H9 (cell line): ENCODE measurements around the gene DLX1. TPM values are rescaled to one million over a fixed set of nuclear protein-coding genes. Genes with fewer than 3 reads are reported as not detected.

ENCODE experiments used
- DNase-seq: peaks from one replicate; pipeline ENCODE4 v3.0.0-alpha.2; 2017
- H2AFZ ChIP-seq: one replicate; pipeline ENCODE4 v1.6.1; 2013; ENCODE audit warnings: mild to moderate bottlenecking, low read length, control low read depth, moderate library complexity
- H2AK5ac ChIP-seq: 2 replicates; pipeline ENCODE4 v1.6.1; 2013; ENCODE audit warnings: low read length, control low read depth, mixed read lengths; ENCODE audit not compliant: insufficient read length
- H2BK120ac ChIP-seq: one replicate; pipeline ENCODE4 v1.6.1; 2013; ENCODE audit warnings: low read depth, mild to moderate bottlenecking, low read length, control low read depth, inconsistent platforms; ENCODE audit not compliant: poor library complexity, severe bottlenecking
- H2BK12ac ChIP-seq: 2 replicates; pipeline ENCODE4 v1.6.1; 2013; ENCODE audit warnings: low read length, control low read depth, mixed read lengths, low read depth; ENCODE audit not compliant: insufficient read length
- H2BK15ac ChIP-seq: 2 replicates; pipeline ENCODE4 v1.6.1; 2013; ENCODE audit warnings: low read depth, low read length, control low read depth
- H2BK20ac ChIP-seq: one replicate; pipeline ENCODE4 v1.6.1; 2013; ENCODE audit warnings: low read depth, mild to moderate bottlenecking, low read length, control low read depth, inconsistent platforms; ENCODE audit not compliant: poor library complexity, severe bottlenecking
- H2BK5ac ChIP-seq: 2 replicates; pipeline ENCODE4 v1.6.1; 2013; ENCODE audit warnings: low read length, control low read depth, mixed read lengths; ENCODE audit not compliant: insufficient read length
- H3K14ac ChIP-seq: 2 replicates; pipeline ENCODE4 v1.6.1; 2013; ENCODE audit warnings: low read length, control low read depth; ENCODE audit not compliant: insufficient read depth
- H3K18ac ChIP-seq: 2 replicates; pipeline ENCODE4 v1.6.1; 2013; ENCODE audit warnings: low read depth, mild to moderate bottlenecking, mixed read lengths, low read length, control low read depth; ENCODE audit not compliant: insufficient read length
- H3K23ac ChIP-seq: 2 replicates; pipeline ENCODE4 v1.6.1; 2013; ENCODE audit warnings: low read length, control low read depth, mixed read lengths, low read depth; ENCODE audit not compliant: insufficient read length
- H3K23me2 ChIP-seq: 2 replicates; pipeline ENCODE4 v1.6.1; 2013; ENCODE audit warnings: low read depth, mild to moderate bottlenecking, mixed read lengths, low read length, control low read depth; ENCODE audit not compliant: insufficient read length, poor library complexity, severe bottlenecking
- H3K27ac ChIP-seq: 2 replicates; pipeline ENCODE4 v1.5.1; 2013; ENCODE audit warnings: low read length, control low read depth, mixed read lengths, low read depth; ENCODE audit not compliant: insufficient read length
- H3K27me3 ChIP-seq: 2 replicates; pipeline ENCODE4 v1.6.1; 2013; ENCODE audit warnings: low read length, control low read depth, inconsistent platforms; ENCODE audit not compliant: insufficient read depth
- H3K4ac ChIP-seq: 2 replicates; pipeline ENCODE4 v1.6.1; 2013; ENCODE audit warnings: low read depth, mild to moderate bottlenecking, control low read depth, inconsistent platforms, low read length, moderate library complexity
- H3K4me1 ChIP-seq: 2 replicates; pipeline ENCODE4 v1.6.1; 2013; ENCODE audit warnings: low read length, control low read depth, inconsistent platforms; ENCODE audit not compliant: insufficient read depth
- H3K4me2 ChIP-seq: 2 replicates; pipeline ENCODE4 v1.6.1; 2013; ENCODE audit warnings: low read length, control low read depth, mixed read lengths; ENCODE audit not compliant: insufficient read length, insufficient read depth
- H3K56ac ChIP-seq: 2 replicates; pipeline ENCODE4 v1.6.1; 2013; ENCODE audit warnings: low read depth, mild to moderate bottlenecking, mixed read lengths, low read length, control low read depth; ENCODE audit not compliant: insufficient read length
- H3K79me1 ChIP-seq: 2 replicates; pipeline ENCODE4 v1.6.1; 2013; ENCODE audit warnings: low read depth, mild to moderate bottlenecking, moderate library complexity, low read length, control low read depth, inconsistent platforms; ENCODE audit not compliant: insufficient read depth, poor library complexity, severe bottlenecking
- H3K79me2 ChIP-seq: 2 replicates; pipeline ENCODE4 v1.6.1; 2013; ENCODE audit warnings: low read length, control low read depth, inconsistent platforms; ENCODE audit not compliant: insufficient read depth
- H3K9ac ChIP-seq: 2 replicates; pipeline ENCODE4 v1.6.1; 2013; ENCODE audit warnings: low read length, control low read depth, mixed read lengths; ENCODE audit not compliant: insufficient read length; ENCODE audit errors: extremely low read depth
- H3K9me3 ChIP-seq: one replicate; pipeline ENCODE4 v1.6.1; 2013; ENCODE audit warnings: low read depth, low read length, inconsistent platforms; ENCODE audit not compliant: control insufficient read depth
- H3T11ph ChIP-seq: one replicate; pipeline ENCODE4 v1.6.1; 2013; ENCODE audit warnings: mild to moderate bottlenecking, low read length, control low read depth, inconsistent platforms
- H4K20me1 ChIP-seq: one replicate; pipeline ENCODE4 v1.6.1; 2013; ENCODE audit not compliant: control insufficient read depth, insufficient read length, insufficient read depth
- H4K5ac ChIP-seq: 2 replicates; pipeline ENCODE4 v1.6.1; 2013; ENCODE audit warnings: low read depth, mild to moderate bottlenecking, mixed read lengths, low read length, control low read depth; ENCODE audit not compliant: insufficient read length
- H4K8ac ChIP-seq: replicated peaks from 2 replicates; pipeline ENCODE4 v1.6.1; 2013; ENCODE audit warnings: low read length, control low read depth, mixed read lengths, low read depth; ENCODE audit not compliant: insufficient read length
- H4K91ac ChIP-seq: 2 replicates; pipeline ENCODE4 v1.6.1; 2013; ENCODE audit warnings: low read depth, mild to moderate bottlenecking, moderate library complexity, mixed read lengths, low read length, control low read depth; ENCODE audit not compliant: insufficient read length
- H3K27ac Mint-ChIP-seq, 3 experiments: 2 replicates in 2 of 3; 3 replicates in 1 of 3; pipeline ENCODE4 v1.8.0; 2020 to 2021; ENCODE audit warnings: mixed read lengths in 3 of 3, mild to moderate bottlenecking in 1 of 3, moderate library complexity in 1 of 3
- H3K27me3 Mint-ChIP-seq: 2 replicates; pipeline ENCODE4 v1.8.0; 2021; ENCODE audit warnings: low read depth, mild to moderate bottlenecking, moderate library complexity, mixed read lengths
- H3K36me3 Mint-ChIP-seq, 3 experiments: 2 replicates in 2 of 3; 3 replicates in 1 of 3; pipeline ENCODE4 v1.8.0; 2020 to 2021; ENCODE audit warnings: low read depth in 3 of 3, mixed read lengths in 3 of 3; ENCODE audit not compliant: insufficient read depth in 1 of 3
- H3K4me1 Mint-ChIP-seq, 2 experiments: 2 replicates each; pipeline ENCODE4 v1.8.0; 2020; ENCODE audit warnings: mixed read lengths in 2 of 2
- H3K4me3 Mint-ChIP-seq, 2 experiments: 2 replicates in 1 of 2; 3 replicates in 1 of 2; pipeline ENCODE4 v1.8.0; 2020 to 2021; ENCODE audit warnings: mild to moderate bottlenecking in 2 of 2, mixed read lengths in 2 of 2, moderate library complexity in 1 of 2
- H3K9me3 Mint-ChIP-seq, 2 experiments: 2 replicates in 1 of 2; 3 replicates in 1 of 2; pipeline ENCODE4 v1.8.0; 2020; ENCODE audit warnings: mild to moderate bottlenecking in 2 of 2, mixed read lengths in 2 of 2, moderate library complexity in 1 of 2
- WGBS: extraction: QIAGEN DNeasy Blood & Tissue Kit; methylation state at CpG from one replicate; pipeline ENCODE4 v1.1.7; 2013; ENCODE audit warnings: missing lambda C conversion rate, low lambda C conversion rate, mixed read lengths; ENCODE audit not compliant: insufficient read length; ENCODE audit errors: extremely low coverage; 5-methylcytosine and 5-hydroxymethylcytosine counted together
- total RNA-seq: library from RNA; stranded (reverse); gene quantifications from 2 replicates; pipeline ENCODE4 v1.2.1, GENCODE V29; 2021
- TF ChIP-seq, protein P1 (sequence below): fragments of 200-600 bp; sonication (generic); conservative IDR thresholded peaks from 3 replicates; pipeline ENCODE4 v1.8.0; 2021; ENCODE audit warnings: antibody characterized with exemption, mild to moderate bottlenecking

DLX1 gene
- total RNA-seq, 1 experiment from 2014 or later = not detected

DNA sequence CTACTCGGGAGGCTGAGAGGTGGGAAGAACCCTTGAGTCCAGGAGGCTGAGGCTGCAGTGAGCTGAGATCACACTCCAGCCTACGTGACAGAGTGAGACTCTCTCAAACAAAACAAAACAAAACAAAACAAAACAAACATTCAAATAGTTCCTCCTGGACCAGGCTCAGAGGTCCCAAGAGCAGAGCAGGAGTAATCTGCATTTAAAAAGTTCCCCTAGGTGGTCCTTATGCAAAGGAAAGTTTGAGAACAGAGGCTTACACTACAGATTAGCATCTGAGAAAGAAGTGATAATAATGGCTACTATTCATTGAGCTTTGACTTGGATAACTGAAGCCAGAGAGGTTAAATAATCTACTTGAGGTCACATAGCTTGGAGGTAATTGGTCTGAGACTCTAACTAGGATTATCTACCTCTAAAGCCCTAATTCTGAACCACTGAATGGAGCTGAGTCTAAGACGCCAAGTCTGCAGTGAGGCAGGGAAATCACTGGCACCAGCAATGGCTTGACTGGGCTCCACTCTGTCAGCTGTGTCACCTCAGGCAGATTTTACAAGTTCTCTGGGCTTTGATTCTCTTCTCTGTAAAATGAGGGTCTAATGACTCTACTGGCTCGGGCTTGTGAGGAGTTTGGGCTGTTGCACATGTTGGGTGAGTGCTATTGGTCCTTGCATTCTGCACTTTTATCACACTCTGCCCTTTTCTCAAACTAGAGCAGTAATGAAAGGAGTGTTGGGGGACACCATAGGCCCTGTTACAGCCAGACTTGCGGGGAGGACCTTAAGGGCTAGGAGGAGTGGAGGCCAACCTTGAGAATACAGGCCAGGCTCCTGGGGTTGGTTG is 46.6 kb downstream of the DLX1 start:
- Histone ChIP-seq H2BK20ac (no peak overlapping the region), H2AFZ (no peak overlapping the region), H4K8ac (no peak overlapping the region), H4K5ac (no peak overlapping the region), H3K23ac (no peak overlapping the region), H3K27ac (no peak overlapping the region), H3K18ac (peak overlapping the region; percentile 34), H3K23me2 (no peaks in the 10 kb centered on the region), H4K20me1 (no peaks in the 10 kb centered on the region), H3K79me2 (no peaks in the 10 kb centered on the region), H2BK5ac (no peak overlapping the region), H3K4me1 (peaks cover 4% of the 10 kb centered on the region; the same call in 1 of the 2 replicates), H2AK5ac (no peak overlapping the region), H3K4ac (no peak overlapping the region), H2BK12ac (no peak overlapping the region), H3K56ac (no peak overlapping the region), H3K27me3 (peaks cover 2% of the 10 kb centered on the region; the same call in 1 of the 2 replicates), H3K4me2 (peak overlapping the region; percentile 1), H3K9ac (no peak overlapping the region), H4K91ac (no peak overlapping the region), H3K14ac (no peak overlapping the region), H3T11ph (no peak overlapping the region), H3K79me1 (no peaks in the 10 kb centered on the region), H2BK15ac (no peak overlapping the region), H3K9me3 (no peaks in the 10 kb centered on the region), H2BK120ac (no peak overlapping the region)
- peak overlapping the region in 1 of 2 experiments; percentile 57; a peak in 2 of 5 replicates for H3K4me3 Mint-ChIP-seq
- TF ChIP-seq, protein P1, sequence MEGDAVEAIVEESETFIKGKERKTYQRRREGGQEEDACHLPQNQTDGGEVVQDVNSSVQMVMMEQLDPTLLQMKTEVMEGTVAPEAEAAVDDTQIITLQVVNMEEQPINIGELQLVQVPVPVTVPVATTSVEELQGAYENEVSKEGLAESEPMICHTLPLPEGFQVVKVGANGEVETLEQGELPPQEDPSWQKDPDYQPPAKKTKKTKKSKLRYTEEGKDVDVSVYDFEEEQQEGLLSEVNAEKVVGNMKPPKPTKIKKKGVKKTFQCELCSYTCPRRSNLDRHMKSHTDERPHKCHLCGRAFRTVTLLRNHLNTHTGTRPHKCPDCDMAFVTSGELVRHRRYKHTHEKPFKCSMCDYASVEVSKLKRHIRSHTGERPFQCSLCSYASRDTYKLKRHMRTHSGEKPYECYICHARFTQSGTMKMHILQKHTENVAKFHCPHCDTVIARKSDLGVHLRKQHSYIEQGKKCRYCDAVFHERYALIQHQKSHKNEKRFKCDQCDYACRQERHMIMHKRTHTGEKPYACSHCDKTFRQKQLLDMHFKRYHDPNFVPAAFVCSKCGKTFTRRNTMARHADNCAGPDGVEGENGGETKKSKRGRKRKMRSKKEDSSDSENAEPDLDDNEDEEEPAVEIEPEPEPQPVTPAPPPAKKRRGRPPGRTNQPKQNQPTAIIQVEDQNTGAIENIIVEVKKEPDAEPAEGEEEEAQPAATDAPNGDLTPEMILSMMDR = no peak
- WGBS = no CpG with 5 or more reads among the region's 5 CpGs
- H3K9me3 Mint-ChIP-seq = peaks cover 9 to 21% of the 10 kb centered on the region in 2 experiments
- peaks cover 24% of the 10 kb centered on the region for H3K27me3 Mint-ChIP-seq
- H3K4me1 Mint-ChIP-seq = peaks cover 26 to 36% of the 10 kb centered on the region in 2 experiments
- DNase-seq = peak; percentile 61
- peak overlapping the region; percentile 40 to 94 (median 92) for H3K27ac Mint-ChIP-seq
- peaks cover 0 to 32% (median 2%) of the 10 kb centered on the region in 3 experiments; a peak in 5 of 7 replicates for H3K36me3 Mint-ChIP-seq
